GM19035 (cell line): ENCODE measurements around the gene SVEP1.
"Not testable (repeated sequence)": the region's sequence is repeated elsewhere in the genome, so short reads cannot be mapped to it uniquely, and the experiment has no call there.

Source experiments
- ATAC-seq: cut with Tn5 transposase; IDR thresholded peaks from one replicate; pipeline ENCODE4 v1.9.1; 2021; ENCODE audit not compliant: unreplicated experiment

SVEP1 gene

GRCh38 chr9:110579034-110579861 lies at the start of gene SVEP1:
SVEP1 (minus strand) TSS chr9:110579741; CDS start chr9:110579543, 198 bp downstream.
- ATAC-seq: no peak

GRCh38 chr9:110626101-110626829 lies 46.7 kb upstream of the SVEP1 start:
- peak; percentile 90 for ATAC-seq

- ATAC-seq: no peak
These were observed 44.0 kb upstream of the SVEP1 start for GRCh38 chr9:110623462-110624025.

GRCh38 chr9:110622368-110622767 lies 42.8 kb upstream of the SVEP1 start:
- ATAC-seq: no peak

GRCh38 chr9:110620726-110621125 lies 41.2 kb upstream of the SVEP1 start:
- no peak for ATAC-seq

GRCh38 chr9:110619831-110620230 lies 40.3 kb upstream of the SVEP1 start:
- no peak for ATAC-seq

GRCh38 chr9:110615498-110615897 lies 36.0 kb upstream of the SVEP1 start:
- ATAC-seq: no peak

- not testable (repeated sequence) for ATAC-seq
These were observed 35.0 kb upstream of the SVEP1 start for GRCh38 chr9:110614576-110614975.

- no peak for ATAC-seq
These were observed 26.7 kb upstream of the SVEP1 start for GRCh38 chr9:110606179-110606790.

- ATAC-seq: no peak
These were observed 26.0 kb upstream of the SVEP1 start for GRCh38 chr9:110605565-110605964.

- no peak for ATAC-seq
These were observed 24.6 kb upstream of the SVEP1 start for GRCh38 chr9:110604171-110604601.

GRCh38 chr9:110602281-110602680 lies 22.7 kb upstream of the SVEP1 start:
- no peak for ATAC-seq

GRCh38 chr9:110601098-110601497 lies 21.6 kb upstream of the SVEP1 start:
- ATAC-seq: no peak

- no peak for ATAC-seq
These were observed 19.9 kb upstream of the SVEP1 start for GRCh38 chr9:110599468-110599867.

GRCh38 chr9:110592044-110592830 lies 12.7 kb upstream of the SVEP1 start:
- ATAC-seq: no peak

- ATAC-seq: no peak
These were observed 12.0 kb upstream of the SVEP1 start for GRCh38 chr9:110591526-110591925.

GRCh38 chr9:110590816-110591215 lies 11.3 kb upstream of the SVEP1 start:
- ATAC-seq: no peak

GRCh38 chr9:110588296-110588695 lies 8.8 kb upstream of the SVEP1 start:
- no peak for ATAC-seq

- no peak for ATAC-seq
These were observed 3.7 kb upstream of the SVEP1 start for GRCh38 chr9:110583237-110583636.

GRCh38 chr9:110582156-110582555 lies 2.6 kb upstream of the SVEP1 start:
- no peak for ATAC-seq

GRCh38 chr9:110580850-110581249 lies 1.3 kb upstream of the SVEP1 start:
- no peak for ATAC-seq
